Parathyroid adenoma (tissue), 2 donors: Measurements from ENCODE around the gene DNASE1L3.
"Not testable (repeated sequence)": the region's sequence is repeated elsewhere in the genome, so short reads cannot be mapped to it uniquely, and the experiment has no call there.

Source experiments
- H2AFZ ChIP-seq: fragments of 300-600 bp; sonication (generic); one replicate; pipeline ENCODE4 v1.7.0; 2017; ENCODE audit warnings: antibody characterized with exemption, mild to moderate bottlenecking
- H3K27ac ChIP-seq: fragments of 300-600 bp; sonication (generic); one replicate; pipeline ENCODE4 v1.7.0; 2017
- H3K27me3 ChIP-seq: fragments of 300-600 bp; sonication (generic); one replicate; pipeline ENCODE4 v1.7.0; 2017; ENCODE audit warnings: low read length; ENCODE audit not compliant: control insufficient read depth, insufficient read depth
- H3K36me3 ChIP-seq: fragments of 300-600 bp; sonication (generic); one replicate; pipeline ENCODE4 v1.7.0; 2017; ENCODE audit warnings: low read length; ENCODE audit not compliant: control insufficient read depth, insufficient read depth
- H3K4me1 ChIP-seq: fragments of 300-600 bp; sonication (generic); one replicate; pipeline ENCODE4 v1.7.0; 2017; ENCODE audit warnings: control low read depth
- H3K4me2 ChIP-seq: fragments of 300-600 bp; sonication (generic); one replicate; pipeline ENCODE4 v1.7.0; 2017; ENCODE audit warnings: low read length
- H3K4me3 ChIP-seq: fragments of 300-600 bp; sonication (generic); one replicate; pipeline ENCODE4 v1.7.0; 2017; ENCODE audit warnings: low read depth, low read length
- H3K79me2 ChIP-seq: fragments of 300-600 bp; sonication (generic); one replicate; pipeline ENCODE4 v1.7.0; 2017; ENCODE audit warnings: control low read depth
- H3K9ac ChIP-seq: fragments of 300-600 bp; sonication (generic); one replicate; pipeline ENCODE4 v1.7.0; 2017; ENCODE audit warnings: mild to moderate bottlenecking
- H3K9me3 ChIP-seq: fragments of 300-600 bp; sonication (generic); one replicate; pipeline ENCODE4 v1.7.0; 2017; ENCODE audit warnings: low read length; ENCODE audit not compliant: control insufficient read depth
- TF ChIP-seq, protein P1 (sequence below): fragments of 300-600 bp; sonication (generic); IDR thresholded peaks from one replicate; pipeline ENCODE4 v1.7.0; 2017; ENCODE audit warnings: antibody characterized with exemption, mild to moderate bottlenecking
- donor health status: primary hyperparathyroidism.

DNASE1L3 gene

GRCh38 chr3:58246148-58247047 is 35.6 kb upstream of the DNASE1L3 start:
- Histone ChIP-seq H3K36me3 (no peaks in the 10 kb centered on the region), H3K27ac (no peak overlapping the region), H3K9ac (no peak overlapping the region), H3K4me3 (no peak overlapping the region), H3K4me1 (no peaks in the 10 kb centered on the region), H3K79me2 (no peaks in the 10 kb centered on the region), H3K9me3 (no peaks in the 10 kb centered on the region), H2AFZ (no peak overlapping the region), H3K4me2 (no peak overlapping the region), H3K27me3 (no peaks in the 10 kb centered on the region)
- TF ChIP-seq, protein P1, sequence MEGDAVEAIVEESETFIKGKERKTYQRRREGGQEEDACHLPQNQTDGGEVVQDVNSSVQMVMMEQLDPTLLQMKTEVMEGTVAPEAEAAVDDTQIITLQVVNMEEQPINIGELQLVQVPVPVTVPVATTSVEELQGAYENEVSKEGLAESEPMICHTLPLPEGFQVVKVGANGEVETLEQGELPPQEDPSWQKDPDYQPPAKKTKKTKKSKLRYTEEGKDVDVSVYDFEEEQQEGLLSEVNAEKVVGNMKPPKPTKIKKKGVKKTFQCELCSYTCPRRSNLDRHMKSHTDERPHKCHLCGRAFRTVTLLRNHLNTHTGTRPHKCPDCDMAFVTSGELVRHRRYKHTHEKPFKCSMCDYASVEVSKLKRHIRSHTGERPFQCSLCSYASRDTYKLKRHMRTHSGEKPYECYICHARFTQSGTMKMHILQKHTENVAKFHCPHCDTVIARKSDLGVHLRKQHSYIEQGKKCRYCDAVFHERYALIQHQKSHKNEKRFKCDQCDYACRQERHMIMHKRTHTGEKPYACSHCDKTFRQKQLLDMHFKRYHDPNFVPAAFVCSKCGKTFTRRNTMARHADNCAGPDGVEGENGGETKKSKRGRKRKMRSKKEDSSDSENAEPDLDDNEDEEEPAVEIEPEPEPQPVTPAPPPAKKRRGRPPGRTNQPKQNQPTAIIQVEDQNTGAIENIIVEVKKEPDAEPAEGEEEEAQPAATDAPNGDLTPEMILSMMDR = no peak

GRCh38 chr3:58243976-58244585 is 33.3 kb upstream of the DNASE1L3 start:
- H3K9me3 ChIP-seq = no peaks in the 10 kb centered on the region
- H3K79me2 ChIP-seq = no peaks in the 10 kb centered on the region
- H3K4me1 ChIP-seq = no peaks in the 10 kb centered on the region
- H2AFZ ChIP-seq = no peak overlapping the region
- no peak overlapping the region for H3K4me3 ChIP-seq
- H3K27ac ChIP-seq = no peak overlapping the region
- no peaks in the 10 kb centered on the region for H3K36me3 ChIP-seq
- TF ChIP-seq, protein P1 = no peak
- H3K9ac ChIP-seq = no peak overlapping the region
- no peaks in the 10 kb centered on the region for H3K27me3 ChIP-seq
- H3K4me2 ChIP-seq = no peak overlapping the region

DNA sequence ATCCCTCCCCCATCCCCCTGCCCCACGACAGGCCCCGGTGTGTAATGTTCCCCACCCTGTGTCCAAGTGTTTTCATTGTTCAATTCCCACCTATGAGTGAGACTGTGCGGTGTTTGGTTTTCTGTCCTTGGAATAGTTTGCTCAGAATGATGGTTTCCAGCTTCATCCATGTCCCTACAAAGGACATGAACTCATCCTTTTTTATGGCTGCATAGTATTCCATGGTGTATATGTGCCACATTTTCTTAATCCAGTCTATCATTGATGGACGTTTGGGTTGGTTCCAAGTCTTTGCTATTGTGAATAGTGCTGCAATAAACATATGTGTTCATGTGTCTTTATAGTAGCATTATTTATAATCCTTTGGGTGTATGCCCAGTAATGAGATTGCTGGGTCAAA is 32.1 kb upstream of the DNASE1L3 start:
- H3K79me2 ChIP-seq, H3K4me2 ChIP-seq, H3K9ac ChIP-seq, H3K4me1 ChIP-seq, H3K36me3 ChIP-seq, H3K4me3 ChIP-seq, H3K27me3 ChIP-seq, H3K9me3 ChIP-seq, H3K27ac ChIP-seq, H2AFZ ChIP-seq: not testable (repeated sequence)

GRCh38 chr3:58242340-58242739 is 31.6 kb upstream of the DNASE1L3 start:
- H3K9ac ChIP-seq = no peak overlapping the region
- peaks cover 4% of the 10 kb centered on the region for H3K4me1 ChIP-seq
- H3K4me3 ChIP-seq = no peak overlapping the region
- no peaks in the 10 kb centered on the region for H3K79me2 ChIP-seq
- H3K4me2 ChIP-seq = no peak overlapping the region
- no peaks in the 10 kb centered on the region for H3K36me3 ChIP-seq
- no peaks in the 10 kb centered on the region for H3K9me3 ChIP-seq
- H2AFZ ChIP-seq = no peak overlapping the region
- no peaks in the 10 kb centered on the region for H3K27me3 ChIP-seq
- TF ChIP-seq, protein P1 = no peak
- H3K27ac ChIP-seq = no peak overlapping the region

DNA sequence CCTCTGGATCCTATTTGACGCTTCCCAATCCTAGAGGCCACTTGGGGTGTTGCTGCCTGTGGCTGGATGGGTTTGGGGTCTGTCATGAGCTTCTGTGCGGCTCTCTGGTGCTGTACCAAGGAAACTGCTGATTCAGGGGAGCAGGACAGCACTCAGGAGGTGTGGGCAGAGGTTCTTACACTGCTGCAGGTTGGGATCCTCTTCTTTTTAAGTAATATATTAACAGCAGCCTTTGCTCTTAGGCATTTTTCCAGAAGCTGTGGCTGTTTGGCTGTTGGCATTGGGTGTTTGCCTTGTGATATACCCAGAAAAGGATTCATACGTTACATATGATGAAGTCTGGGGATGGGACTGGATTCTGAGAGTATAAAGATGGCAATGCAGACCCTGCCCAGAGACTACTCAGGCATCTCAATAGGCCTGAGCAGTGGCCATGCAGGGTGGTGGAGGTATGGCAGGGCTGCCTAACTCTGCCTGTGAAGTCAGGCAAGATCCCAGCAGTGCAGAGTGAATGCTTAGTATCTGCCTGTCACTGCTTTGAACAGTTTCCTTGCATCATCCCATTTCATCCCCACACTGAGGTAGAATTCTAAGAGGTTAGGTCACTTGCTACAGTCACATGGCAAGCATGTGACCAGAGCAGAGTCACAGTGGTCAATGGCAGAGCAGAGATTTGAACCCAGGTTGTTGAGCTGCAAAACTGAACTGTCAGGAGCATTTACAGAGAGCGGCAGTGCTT is 30.7 kb upstream of the DNASE1L3 start:
- no peak overlapping the region for H2AFZ ChIP-seq
- TF ChIP-seq, protein P1 = no peak
- no peaks in the 10 kb centered on the region for H3K36me3 ChIP-seq
- no peak overlapping the region for H3K9ac ChIP-seq
- H3K4me2 ChIP-seq = no peak overlapping the region
- H3K79me2 ChIP-seq = no peaks in the 10 kb centered on the region
- peaks cover 4% of the 10 kb centered on the region for H3K4me1 ChIP-seq
- H3K27me3 ChIP-seq = no peaks in the 10 kb centered on the region
- H3K4me3 ChIP-seq = no peak overlapping the region
- H3K27ac ChIP-seq = no peak overlapping the region
- no peaks in the 10 kb centered on the region for H3K9me3 ChIP-seq
